GM13976 (cell line): ENCODE data around the gene PUDP.

Experiments
- DNase-seq: peaks from one replicate; pipeline ENCODE4 v3.0.0; 2012; ENCODE audit warnings: low spot score
- CTCF ChIP-seq: IDR thresholded peaks from 2 replicates; pipeline ENCODE4 v1.5.1; 2012; ENCODE audit warnings: borderline replicate concordance, mild to moderate bottlenecking; ENCODE audit not compliant: insufficient read depth; ENCODE audit errors: extremely low read depth, missing control alignments, control extremely low read depth
- in situ Hi-C: fragments of 300-500 bp; cut with MboI; formaldehyde crosslinking; loops from one replicate; pipeline ENCODE4 v1.12.0; 2022; ENCODE audit warnings: low sequenced_read_pairs, mixed read lengths, inconsistent platforms; ENCODE audit not compliant: unreplicated experiment

PUDP gene

DNA sequence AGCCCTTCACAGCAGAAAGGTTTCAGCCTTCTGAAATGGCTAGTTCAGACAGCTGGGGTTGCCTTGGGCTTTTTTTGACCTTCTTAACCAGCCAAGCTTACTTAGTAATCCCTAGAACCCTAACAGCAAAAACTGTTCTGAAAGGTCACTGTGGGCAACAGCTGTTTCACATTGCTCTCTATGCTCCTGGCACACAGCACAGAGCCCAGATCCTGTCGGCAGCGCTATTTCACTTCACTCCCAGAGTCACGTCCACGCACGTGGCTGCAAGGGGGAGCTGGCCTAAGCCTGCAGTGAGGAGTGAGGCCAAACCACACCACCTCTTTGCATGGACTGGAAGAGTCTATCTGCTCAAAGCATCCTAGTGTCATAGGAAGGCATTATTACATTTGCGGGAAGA, 32.4 kb downstream of the PUDP start:
- DNase-seq = no peak
- no peak for TF ChIP-seq CTCF
- in situ Hi-C loops = no loop called here

DNA sequence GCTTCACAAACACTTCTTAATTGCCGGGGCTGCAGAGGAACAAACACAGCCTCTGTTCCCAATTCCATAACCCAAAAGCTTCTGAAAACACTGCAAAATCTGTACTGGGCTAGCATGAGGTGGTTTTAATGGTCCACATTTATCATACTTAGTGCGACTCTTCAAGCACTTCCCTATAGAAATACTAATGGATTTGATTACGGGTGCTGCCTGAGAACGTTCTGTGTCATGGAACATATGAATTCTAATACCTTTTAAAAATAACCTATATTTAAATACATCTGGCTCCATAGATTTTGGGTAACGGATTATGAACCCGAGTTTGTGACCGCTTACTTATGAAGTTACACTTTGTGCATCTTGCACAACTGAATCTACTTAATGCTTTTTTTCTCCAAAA, 35.9 kb downstream of the PUDP start:
- DNase-seq = no peak
- no peak for TF ChIP-seq CTCF
- in situ Hi-C loops = no loop called here

DNA sequence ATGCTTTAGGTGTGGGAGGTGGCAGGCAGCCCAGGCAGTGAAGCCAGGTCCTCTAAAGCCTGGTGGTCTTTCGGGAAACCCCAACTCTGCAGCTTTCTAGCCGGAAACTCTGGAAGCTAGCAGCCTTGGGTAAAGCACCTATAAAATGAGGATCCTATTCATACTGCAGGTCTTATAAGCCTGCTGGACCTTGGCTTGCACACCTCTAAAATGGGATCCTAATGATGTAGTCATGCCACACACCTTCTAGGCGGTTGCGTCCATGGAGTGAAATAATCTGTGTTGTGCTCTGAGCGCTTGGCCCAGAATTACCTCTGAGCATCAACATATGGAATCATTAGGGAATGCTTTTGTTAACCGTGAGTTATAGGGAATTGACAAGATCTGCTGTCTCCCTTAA, 36.4 kb downstream of the PUDP start:
- DNase-seq = no peak
- in situ Hi-C loops = no loop called here
- TF ChIP-seq CTCF = no peak

GRCh38 chrX:7110821-7111276, 37.1 kb downstream of the PUDP start:
- no peak for DNase-seq
- in situ Hi-C loops = no loop called here
- no peak for TF ChIP-seq CTCF

DNA sequence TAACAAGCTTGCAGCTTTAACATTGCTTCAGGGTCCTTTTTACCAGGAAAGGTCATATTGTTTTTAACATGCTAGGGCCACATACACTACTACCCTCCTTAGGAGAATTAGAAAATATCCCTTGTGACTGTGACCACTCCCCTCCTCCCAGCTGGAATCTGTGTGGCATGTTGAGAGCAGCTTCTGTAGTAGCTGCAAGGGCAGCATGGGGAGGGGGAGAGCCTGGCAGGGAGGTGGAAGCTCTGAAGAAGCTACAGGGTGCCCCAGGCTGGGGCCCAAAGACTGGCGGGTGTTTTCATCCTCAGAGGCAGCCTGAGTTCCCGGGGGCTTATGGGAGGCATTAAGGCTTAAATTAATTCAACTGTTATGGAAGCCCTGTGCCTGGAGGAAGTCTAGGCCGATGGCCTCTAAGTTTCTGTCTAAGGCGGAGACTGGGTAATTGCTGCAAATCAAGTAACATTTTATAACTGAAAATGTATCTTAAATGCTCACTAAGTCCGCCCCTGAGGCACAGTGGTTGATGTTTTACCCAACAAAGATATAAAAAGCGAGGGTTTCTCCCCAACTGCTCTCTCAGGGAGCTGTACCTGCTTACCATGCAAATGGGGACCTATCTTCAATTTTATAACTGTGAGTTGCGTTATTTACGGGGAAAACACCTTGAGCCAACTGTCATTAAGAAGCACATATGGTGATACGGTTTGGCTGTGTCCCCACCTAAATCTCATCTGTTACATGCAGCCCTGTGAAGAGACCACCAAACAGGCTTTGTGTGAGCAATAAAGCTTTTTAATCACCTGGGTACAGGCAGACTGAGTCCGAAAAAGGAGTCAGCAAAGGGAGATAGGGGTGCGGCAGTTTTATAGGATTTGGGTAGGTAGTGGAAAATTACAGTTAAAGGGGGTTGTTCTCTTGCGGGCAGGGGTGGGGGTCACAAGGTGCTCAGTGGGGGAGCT, 37.8 kb downstream of the PUDP start:
- DNase-seq = peak; percentile 55
- in situ Hi-C loops = no loop called here
- TF ChIP-seq CTCF = no peak

DNA sequence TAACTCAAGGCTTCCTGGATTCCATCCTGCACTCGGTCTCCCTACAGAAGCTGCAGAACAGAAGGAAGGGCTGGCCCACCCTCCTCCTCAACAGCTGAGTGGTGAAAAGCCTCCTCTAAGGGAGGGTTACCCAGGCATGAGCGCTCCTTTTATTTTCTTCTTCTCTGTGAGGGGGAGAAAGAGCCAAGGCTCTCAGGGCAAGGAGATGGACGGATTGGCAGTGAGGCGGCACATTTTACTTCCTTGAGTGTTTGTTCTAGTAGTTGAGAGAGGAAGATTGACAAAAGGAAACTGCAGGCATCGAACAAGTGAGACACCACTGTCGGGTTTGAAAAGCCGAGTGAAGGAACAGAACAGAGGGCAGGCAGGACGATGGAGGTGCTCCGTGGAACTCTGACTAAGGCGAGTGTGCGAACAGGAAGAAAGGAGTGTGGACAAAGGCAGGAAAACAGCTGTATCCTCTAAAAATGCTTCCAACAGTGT, 38.9 kb downstream of the PUDP start:
- DNase-seq = no peak
- TF ChIP-seq CTCF = no peak
- in situ Hi-C loops = no loop called here
